ENCODE results near the gene TTN. TPM values are rescaled to one million over a fixed set of nuclear protein-coding genes. Genes with fewer than 3 reads are reported as not detected.

Gene TTN
- total and polyA plus RNA-seq, 2 of the 4 experiments (the other 2 are of a cell fraction): 0.02 to 0.18 TPM

DNA sequence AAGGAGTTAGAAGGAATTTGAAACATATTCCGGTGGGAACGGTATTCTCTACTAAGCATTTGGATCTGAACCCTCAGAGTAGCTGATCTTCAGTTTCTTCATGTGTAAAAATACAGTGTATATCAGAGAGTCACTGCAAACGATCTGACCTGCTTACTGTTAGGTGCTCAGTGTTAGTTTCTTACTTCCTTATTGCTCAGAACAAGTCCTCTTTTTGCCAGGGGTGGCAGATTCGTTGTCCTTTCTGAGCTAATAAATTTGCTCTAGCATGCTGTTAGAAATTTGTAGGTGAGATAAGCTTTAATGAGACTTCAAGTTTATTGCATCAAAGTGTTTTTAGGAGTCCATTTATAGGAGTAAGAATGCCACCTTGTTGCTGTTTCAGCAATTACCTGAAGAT is 311.2 kb downstream of the TTN start:
- H4K8ac ChIP-seq (ENCODE audit: low read depth in 2 of 2, low read length in 2 of 2): no peak overlapping the region
- no peak overlapping the region for H2AK9ac ChIP-seq (replicated peaks; ENCODE audit: low read depth, low read length, poor library complexity)
- no peak overlapping the region for H2BK15ac ChIP-seq (ENCODE audit: low read depth, low read length)
- no peak overlapping the region for H3K4ac ChIP-seq (ENCODE audit: low read depth, low read length)
- ChIA-PET CTCF (no interaction called here), POLR2A (ENCODE audit: unreplicated experiment) (no interaction called here)
- H3K14ac ChIP-seq (replicated peaks; ENCODE audit: low read depth, low read length): no peak overlapping the region
- H3K4me3 ChIP-seq (ENCODE audit: insufficient read depth, low read depth, low read length): no peak overlapping the region
- no peaks in the 10 kb centered on the region for H3K27me3 ChIP-seq (ENCODE audit: control insufficient read depth, insufficient read depth, low read length)
- no peak overlapping the region for H2BK20ac ChIP-seq (ENCODE audit: low read depth, low read length)
- H4K91ac ChIP-seq (ENCODE audit: insufficient read depth, low read depth, low read length): no peak overlapping the region
- H4K20me1 ChIP-seq (ENCODE audit: insufficient read depth, low read length): no peaks in the 10 kb centered on the region
- no TSS peak for BruUV-seq (replicated peaks)
- no peak overlapping the region for H3K23ac ChIP-seq (ENCODE audit: low read depth, low read length)
- no peak overlapping the region for H3K27ac ChIP-seq (ENCODE audit: insufficient read depth, low read length)
- peaks cover 34% of the 10 kb centered on the region for H3K36me3 ChIP-seq (ENCODE audit: control insufficient read depth, insufficient read depth, low read length)
- dilution Hi-C loops (cut with HindIII; ENCODE audit: low sequenced_read_pairs, unreplicated experiment): no loop called here
- H3K4me2 ChIP-seq (ENCODE audit: low read depth, low read length): no peak overlapping the region
- peaks cover 4% of the 10 kb centered on the region; the same call in 1 of the 2 replicates for H3K9me1 ChIP-seq (ENCODE audit: insufficient read depth, low read length)
- no peaks in the 10 kb centered on the region for H3K9me3 ChIP-seq (ENCODE audit: control insufficient read depth, insufficient read depth, low read length)
- no peak overlapping the region for H2BK5ac ChIP-seq (ENCODE audit: low read depth, low read length, poor library complexity, severe bottlenecking)
- H3K79me1 ChIP-seq (ENCODE audit: low read depth in 1 of 2, low read length in 2 of 2): peaks cover 7 to 11% of the 10 kb centered on the region in 2 experiments; a peak in 3 of 4 replicates
- no peak overlapping the region for H2AK5ac ChIP-seq (ENCODE audit: low read depth, low read length)
- no peak overlapping the region for H3K56ac ChIP-seq (ENCODE audit: extremely low read depth, insufficient read depth, low read length)
- H3K4me1 ChIP-seq (ENCODE audit: control insufficient read depth, insufficient read depth, low read length): no peaks in the 10 kb centered on the region
- no peak overlapping the region for H4K5ac ChIP-seq (ENCODE audit: low read depth, low read length)
- DNase-seq: no peak
- no peak overlapping the region for H3K18ac ChIP-seq (ENCODE audit: low read depth, low read length)
- TF ChIP-seq FOS (IDR thresholded peaks at IDR 0.05; ENCODE audit: low read depth, low read length): no peak
- TF ChIP-seq RAD21 (IDR thresholded peaks at IDR 0.05; ENCODE audit: low read length): no peak
- TF ChIP-seq CEBPB (IDR thresholded peaks at IDR 0.05; ENCODE audit: low read depth, low read length): no peak
- TF ChIP-seq, protein P1, sequence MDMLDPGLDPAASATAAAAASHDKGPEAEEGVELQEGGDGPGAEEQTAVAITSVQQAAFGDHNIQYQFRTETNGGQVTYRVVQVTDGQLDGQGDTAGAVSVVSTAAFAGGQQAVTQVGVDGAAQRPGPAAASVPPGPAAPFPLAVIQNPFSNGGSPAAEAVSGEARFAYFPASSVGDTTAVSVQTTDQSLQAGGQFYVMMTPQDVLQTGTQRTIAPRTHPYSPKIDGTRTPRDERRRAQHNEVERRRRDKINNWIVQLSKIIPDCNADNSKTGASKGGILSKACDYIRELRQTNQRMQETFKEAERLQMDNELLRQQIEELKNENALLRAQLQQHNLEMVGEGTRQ (IDR thresholded peaks at IDR 0.05; ENCODE audit: low read depth, low read length): no peak
- no peak for TF ChIP-seq NFE2L2 (IDR thresholded peaks at IDR 0.05; ENCODE audit: low read depth, low read length)
- no peak for TF ChIP-seq POLR2A (IDR thresholded peaks at IDR 0.05; ENCODE audit: low read depth, low read length)
- TF ChIP-seq MXI1 (IDR thresholded peaks at IDR 0.05; ENCODE audit: borderline replicate concordance, low read depth, low read length): no peak
- TF ChIP-seq CHD1 (IDR thresholded peaks at IDR 0.05; ENCODE audit: low read depth, low read length): no peak
- no peak for TF ChIP-seq BHLHE40 (IDR thresholded peaks at IDR 0.05; ENCODE audit: low read depth, low read length)
- TF ChIP-seq, protein P2, sequence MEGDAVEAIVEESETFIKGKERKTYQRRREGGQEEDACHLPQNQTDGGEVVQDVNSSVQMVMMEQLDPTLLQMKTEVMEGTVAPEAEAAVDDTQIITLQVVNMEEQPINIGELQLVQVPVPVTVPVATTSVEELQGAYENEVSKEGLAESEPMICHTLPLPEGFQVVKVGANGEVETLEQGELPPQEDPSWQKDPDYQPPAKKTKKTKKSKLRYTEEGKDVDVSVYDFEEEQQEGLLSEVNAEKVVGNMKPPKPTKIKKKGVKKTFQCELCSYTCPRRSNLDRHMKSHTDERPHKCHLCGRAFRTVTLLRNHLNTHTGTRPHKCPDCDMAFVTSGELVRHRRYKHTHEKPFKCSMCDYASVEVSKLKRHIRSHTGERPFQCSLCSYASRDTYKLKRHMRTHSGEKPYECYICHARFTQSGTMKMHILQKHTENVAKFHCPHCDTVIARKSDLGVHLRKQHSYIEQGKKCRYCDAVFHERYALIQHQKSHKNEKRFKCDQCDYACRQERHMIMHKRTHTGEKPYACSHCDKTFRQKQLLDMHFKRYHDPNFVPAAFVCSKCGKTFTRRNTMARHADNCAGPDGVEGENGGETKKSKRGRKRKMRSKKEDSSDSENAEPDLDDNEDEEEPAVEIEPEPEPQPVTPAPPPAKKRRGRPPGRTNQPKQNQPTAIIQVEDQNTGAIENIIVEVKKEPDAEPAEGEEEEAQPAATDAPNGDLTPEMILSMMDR (conservative IDR thresholded peaks at IDR 0.05; ENCODE audit: low read depth, low read length): no peak
- TF ChIP-seq MAZ (IDR thresholded peaks at IDR 0.05; ENCODE audit: borderline replicate concordance, low read depth, low read length): no peak
- TF ChIP-seq ELK1 (IDR thresholded peaks at IDR 0.05; ENCODE audit: borderline replicate concordance, low read depth, low read length): no peak
- no peak for TF ChIP-seq SMC3 (IDR thresholded peaks at IDR 0.05; ENCODE audit: low read depth, low read length)
- no peak for TF ChIP-seq RCOR1 (IDR thresholded peaks at IDR 0.05; ENCODE audit: insufficient replicate concordance, low read length)
- no peak overlapping the region for H3K9ac ChIP-seq (ENCODE audit: low read depth, low read length)
- no peak overlapping the region for H2BK120ac ChIP-seq (ENCODE audit: low read depth, low read length)
- H2AFZ ChIP-seq (replicated peaks; ENCODE audit: low read length, poor library complexity): no peak overlapping the region
- intact Hi-C loops (cut with micrococcal nuclease): no loop called here
- no peak for ATAC-seq (ENCODE audit: low read depth)
- no CpG with 5 or more reads among the region's 4 CpGs for WGBS, 2 experiments (ENCODE audit: extremely low coverage in 2 of 2, insufficient read length in 1 of 2)
- in situ Hi-C loops (cut with MboI; ENCODE audit: low sequenced_read_pairs): no loop called here

Data from IMR-90 (cell line).